Measurements from ENCODE around the gene RNF151. TPM values are rescaled to one million over a fixed set of nuclear protein-coding genes. Genes with fewer than 3 reads are reported as not detected.
"Not testable (repeated sequence)": the region's sequence is repeated elsewhere in the genome, so short reads cannot be mapped to it uniquely, and the experiment has no call there.

The RNF151 gene
- total RNA-seq, 1 experiment from 2014 or later, result not detected

DNA sequence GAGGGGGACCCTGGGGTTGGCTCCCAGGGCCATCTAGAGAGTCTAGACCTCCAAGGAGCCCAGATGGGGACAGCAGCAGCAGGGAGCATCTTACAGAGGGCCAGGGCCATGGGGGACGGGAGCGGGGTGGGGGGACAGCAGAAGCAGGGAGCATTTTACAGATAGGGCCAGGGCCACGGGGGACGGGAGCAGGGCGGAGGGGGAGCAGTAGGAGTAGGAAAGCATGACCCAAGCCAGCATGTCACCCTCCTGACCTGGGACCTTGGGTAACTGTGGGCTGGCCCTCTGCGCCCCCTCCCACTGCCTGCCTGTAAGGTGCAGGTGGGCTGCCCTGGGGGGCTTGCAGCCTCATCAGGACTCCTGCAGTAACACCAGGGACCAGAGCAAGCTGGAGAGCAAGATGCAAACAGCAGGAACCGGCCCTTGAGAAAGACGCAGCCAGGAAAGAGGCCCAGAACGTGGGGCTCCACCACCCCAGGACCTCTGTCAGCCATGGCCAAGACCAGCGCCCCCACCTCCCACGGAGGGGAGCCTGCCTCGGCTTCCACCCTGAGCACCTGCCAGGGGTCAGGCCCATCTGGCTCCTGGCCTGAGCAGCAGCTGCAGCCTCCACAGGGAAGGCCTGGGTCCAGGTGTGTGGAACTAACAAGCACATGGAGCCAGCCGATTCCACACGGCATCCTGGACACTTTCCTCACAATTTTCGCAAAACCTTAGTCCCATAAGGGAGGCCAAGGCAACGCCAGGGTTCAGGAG, 40.6 kb downstream of the RNF151 start:
- DNase-seq (ENCODE audit: low read depth), result no peak

DNA sequence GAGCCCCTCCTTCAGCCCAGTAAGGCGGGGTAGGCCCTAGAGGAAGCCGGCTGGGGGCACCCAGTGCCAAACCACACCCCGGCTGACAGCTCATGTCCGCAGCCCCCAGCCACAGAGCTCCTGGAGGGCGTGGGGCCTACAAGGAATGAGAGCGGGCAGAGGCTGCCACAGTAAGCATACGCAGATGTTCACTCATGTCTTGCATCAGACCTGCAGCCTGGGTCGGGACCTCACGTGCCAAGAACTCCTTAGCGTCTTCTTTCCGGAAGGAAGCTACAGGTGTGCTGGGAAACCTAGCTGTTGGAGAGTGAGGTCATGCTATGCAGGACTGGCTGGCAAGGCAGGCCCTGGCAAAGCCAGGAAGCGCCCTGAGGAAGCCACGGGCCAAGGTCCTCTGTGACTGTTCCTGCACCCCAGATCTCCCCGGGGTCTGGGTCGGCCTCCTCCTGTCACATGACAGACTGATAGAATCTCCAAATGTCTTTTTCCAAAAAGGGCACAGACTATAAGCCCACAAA, 41.4 kb downstream of the RNF151 start:
- DNase-seq (ENCODE audit: low read depth), result peak; percentile 80

DNA sequence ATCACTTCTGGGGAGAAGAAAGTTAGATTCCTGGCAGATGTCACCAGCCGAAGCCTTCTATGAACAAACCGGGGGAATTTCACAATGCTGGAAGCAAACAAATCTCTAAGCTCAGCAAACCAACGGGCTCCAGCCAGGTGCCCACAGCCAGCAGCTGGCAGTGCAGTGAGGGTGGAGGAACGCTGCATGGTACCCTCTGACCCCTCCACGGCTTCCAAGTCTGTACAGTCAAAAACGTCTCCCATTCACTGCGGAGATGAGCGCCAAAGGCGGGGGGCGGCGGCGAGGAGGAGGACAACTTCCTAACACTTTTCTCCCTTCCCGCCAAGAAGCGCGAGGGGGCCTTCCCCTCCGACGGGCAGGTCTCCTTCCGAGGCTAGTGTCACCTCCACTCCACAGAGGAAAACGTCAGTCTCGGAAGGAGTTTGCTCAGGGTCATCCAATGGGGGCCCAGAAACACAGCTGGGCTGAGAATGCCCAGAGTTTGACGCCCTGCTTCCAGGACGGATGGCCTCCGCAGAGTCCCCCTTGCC, 42.0 kb downstream of the RNF151 start:
- DNase-seq (ENCODE audit: low read depth), result no peak

GRCh38 chr16:2009164-2009711, 42.6 kb downstream of the RNF151 start:
- DNase-seq (ENCODE audit: low read depth), result no peak

- DNase-seq (ENCODE audit: low read depth), result peak; percentile 90
Measured at GRCh38 chr16:2009791-2010510, 43.3 kb downstream of the RNF151 start, which contains the start of gene ZNF598. Gene ZNF598 (minus strand): TSS chr16:2009821.

GRCh38 chr16:2011726-2012125, 45.1 kb downstream of the RNF151 start:
- DNase-seq (ENCODE audit: low read depth), result not testable (repeated sequence)

DNA sequence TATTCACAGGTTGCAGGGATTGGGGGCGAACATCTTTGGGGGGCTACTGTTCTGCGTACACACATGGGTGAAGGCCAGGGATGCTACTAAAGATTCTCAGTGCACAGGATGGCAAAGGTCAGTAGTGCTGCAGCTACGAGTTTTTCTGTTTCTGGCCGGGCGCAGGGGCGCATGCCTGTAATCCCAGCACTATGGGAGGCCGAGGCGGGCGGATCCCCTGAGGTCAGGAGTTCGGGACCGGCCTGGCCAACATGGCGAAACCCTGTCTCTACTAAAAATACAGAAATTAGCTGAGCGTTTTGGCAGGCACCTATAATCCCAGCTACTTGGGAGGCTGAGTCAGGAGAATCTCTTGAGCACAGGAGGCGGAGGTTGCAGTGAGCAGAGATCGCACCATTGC, 46.9 kb downstream of the RNF151 start:
- DNase-seq (ENCODE audit: low read depth), result no peak

DNA sequence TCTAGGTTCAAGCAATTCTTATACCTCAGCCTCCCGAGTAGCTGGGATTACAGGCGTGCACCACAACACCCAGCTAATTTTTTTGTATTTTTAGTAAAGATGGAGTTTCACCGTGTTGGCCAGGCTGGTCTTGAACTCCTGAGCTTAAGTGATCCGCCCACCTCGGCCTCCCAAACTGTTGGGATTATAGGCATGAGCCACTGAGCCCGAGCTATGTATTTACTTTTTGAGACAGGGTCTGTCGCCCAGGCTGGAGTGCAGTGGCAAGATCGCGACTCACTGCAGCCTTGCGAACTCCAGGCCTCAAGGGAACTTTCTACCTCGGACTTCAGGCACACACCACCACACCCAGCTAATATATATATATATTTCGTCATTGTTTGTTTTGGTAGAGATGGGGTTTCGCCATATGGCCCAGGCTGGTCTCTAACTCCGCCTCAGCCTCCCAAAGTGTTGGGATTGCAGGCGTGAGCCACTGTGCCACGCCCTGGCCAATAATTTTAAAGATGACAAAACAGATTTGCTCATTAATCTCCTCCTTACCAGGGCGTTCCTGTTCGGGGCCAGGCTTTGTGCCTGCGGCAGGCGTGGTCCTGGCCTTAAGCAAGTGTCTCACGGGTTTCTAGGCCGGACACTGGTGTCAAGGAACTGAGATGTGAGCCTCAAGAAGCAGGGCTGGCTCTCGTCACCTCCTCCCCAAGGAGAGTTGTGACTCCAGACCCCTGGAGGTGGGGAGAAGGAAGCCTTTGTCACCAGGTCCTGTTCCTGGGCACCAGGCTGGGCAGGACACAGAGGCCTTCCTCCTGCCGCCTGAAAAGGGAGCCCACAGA, 48.7 kb downstream of the RNF151 start:
- DNase-seq (ENCODE audit: low read depth), result peak; percentile 71

DNA sequence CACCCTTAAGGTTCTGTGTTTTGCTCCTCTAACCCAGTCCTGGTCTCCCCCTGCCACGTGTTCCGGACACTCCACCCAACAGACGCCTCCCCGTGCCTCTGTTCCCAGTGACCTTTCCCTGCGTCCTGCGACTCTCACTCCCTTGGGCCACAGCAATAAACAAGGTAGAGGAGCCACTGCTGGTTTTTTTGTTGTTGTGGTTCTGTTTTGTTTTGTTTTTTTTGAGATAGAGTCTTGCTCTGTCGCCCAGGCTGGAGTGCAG, 49.2 kb downstream of the RNF151 start:
- no peak for DNase-seq (ENCODE audit: low read depth)

- DNase-seq (ENCODE audit: low read depth), result no peak
Measured at GRCh38 chr16:2016407-2016922, 49.8 kb downstream of the RNF151 start.

Other genes starting within 250 kb of the RNF151 start
- 16.5 and 28.0 TPM in 2 replicates for gene NME3, start 195.3 kb upstream of the RNF151 start, total RNA-seq (2014; rRNA removed; shearing (Covaris generic))
- gene EME2, start 194.0 kb upstream of the RNF151 start, total RNA-seq (2014; rRNA removed; shearing (Covaris generic)), result 8.6 and 10.1 TPM in 2 replicates
- 153 and 201 TPM in 2 replicates for gene MRPS34, start 193.7 kb upstream of the RNF151 start, total RNA-seq (2014; rRNA removed; shearing (Covaris generic))
- gene SPSB3, start 184.3 kb upstream of the RNF151 start, total RNA-seq (2014; rRNA removed; shearing (Covaris generic)), result 20.2 and 21.7 TPM in 2 replicates
- gene NUBP2, start 183.9 kb upstream of the RNF151 start, total RNA-seq (2014; rRNA removed; shearing (Covaris generic)), result 75.7 and 97.2 TPM in 2 replicates
- gene IGFALS, start 173.2 kb upstream of the RNF151 start, total RNA-seq (2014; rRNA removed; shearing (Covaris generic)), result not detected in 2 replicates
- gene HAGH, start 140.0 kb upstream of the RNF151 start, total RNA-seq (2014; rRNA removed; shearing (Covaris generic)), result 23.5 and 28.2 TPM in 2 replicates
- gene FAHD1, start 139.7 kb upstream of the RNF151 start, total RNA-seq (2014; rRNA removed; shearing (Covaris generic)), result 26.6 and 50.7 TPM in 2 replicates
- gene MEIOB, start 94.7 kb upstream of the RNF151 start, total RNA-seq (2014; rRNA removed; shearing (Covaris generic)), result not detected in 2 replicates
- not detected in 2 replicates for gene HS3ST6, start 48.4 kb upstream of the RNF151 start, total RNA-seq (2014; rRNA removed; shearing (Covaris generic))
- 36.6 and 49.1 TPM in 2 replicates for gene MSRB1, start 23.7 kb upstream of the RNF151 start, total RNA-seq (2014; rRNA removed; shearing (Covaris generic))
- not detected in 2 replicates for gene RPL3L, start 12.2 kb upstream of the RNF151 start, total RNA-seq (2014; rRNA removed; shearing (Covaris generic))
- gene NDUFB10, start 7.3 kb upstream of the RNF151 start, total RNA-seq (2014; rRNA removed; shearing (Covaris generic)), result 147 and 156 TPM in 2 replicates
- 1,645 and 2,369 TPM in 2 replicates for gene RPS2, start 2.0 kb upstream of the RNF151 start, total RNA-seq (2014; rRNA removed; shearing (Covaris generic))
- gene TBL3, start 5.2 kb downstream of the RNF151 start, total RNA-seq (2014; rRNA removed; shearing (Covaris generic)), result 49.5 and 49.6 TPM in 2 replicates
- not detected in 2 replicates for gene NOXO1, start 14.6 kb downstream of the RNF151 start, total RNA-seq (2014; rRNA removed; shearing (Covaris generic))
- gene GFER, start 17.3 kb downstream of the RNF151 start, total RNA-seq (2014; rRNA removed; shearing (Covaris generic)), result 22.7 and 29.7 TPM in 2 replicates
- 0.29 TPM in 1 of 2 replicates, not detected in the other for gene SYNGR3, start 23.1 kb downstream of the RNF151 start, total RNA-seq (2014; rRNA removed; shearing (Covaris generic))
- 19.8 and 21.6 TPM in 2 replicates for gene ZNF598, start 43.0 kb downstream of the RNF151 start, total RNA-seq (2014; rRNA removed; shearing (Covaris generic))
- 0.46 and 1.5 TPM in 2 replicates for gene NPW, start 52.9 kb downstream of the RNF151 start, total RNA-seq (2014; rRNA removed; shearing (Covaris generic))
- 38.1 and 41.8 TPM in 2 replicates for gene NHERF2, start 60.0 kb downstream of the RNF151 start, total RNA-seq (2014; rRNA removed; shearing (Covaris generic))
- 29.3 and 39.4 TPM in 2 replicates for gene NTHL1, start 81.0 kb downstream of the RNF151 start, total RNA-seq (2014; rRNA removed; shearing (Covaris generic))
- 31.4 and 34.1 TPM in 2 replicates for gene TSC2, start 81.1 kb downstream of the RNF151 start, total RNA-seq (2014; rRNA removed; shearing (Covaris generic))
- 12.0 and 46.5 TPM in 2 replicates for gene PKD1, start 169.0 kb downstream of the RNF151 start, total RNA-seq (2014; rRNA removed; shearing (Covaris generic))
- gene RAB26, start 181.8 kb downstream of the RNF151 start, total RNA-seq (2014; rRNA removed; shearing (Covaris generic)), result 0.11 and 0.21 TPM in 2 replicates
- gene TRAF7, start 188.9 kb downstream of the RNF151 start, total RNA-seq (2014; rRNA removed; shearing (Covaris generic)), result 43.4 and 45.5 TPM in 2 replicates
- 0.06 TPM in 1 of 2 replicates, not detected in the other for gene CASKIN1, start 229.7 kb downstream of the RNF151 start, total RNA-seq (2014; rRNA removed; shearing (Covaris generic))
- 12.1 and 19.3 TPM in 2 replicates for gene MLST8, start 238.6 kb downstream of the RNF151 start, total RNA-seq (2014; rRNA removed; shearing (Covaris generic))
- gene BRICD5, start 244.0 kb downstream of the RNF151 start, total RNA-seq (2014; rRNA removed; shearing (Covaris generic)), result 0.68 and 1.9 TPM in 2 replicates
- 16.9 and 21.8 TPM in 2 replicates for gene PGP, start 248.0 kb downstream of the RNF151 start, total RNA-seq (2014; rRNA removed; shearing (Covaris generic))

Measured in Daoy (cell line).